Ovary (tissue), 3 donors: ENCODE results near the gene HCFC1R1.

Experiments used
- CTCF ChIP-seq, 3 donors: fragments of 450-650 bp in 2 of 3; fragments of 200-600 bp in 1 of 3; IDR thresholded peaks; one replicate each; pipeline versions ENCODE4 v1.5.1 to v1.8.0; 2016 to 2022; ENCODE audit warnings: antibody characterized with exemption in 3 of 3, mild to moderate bottlenecking in 1 of 3
- EP300 ChIP-seq: sonication (generic); formaldehyde crosslinking; IDR thresholded peaks from one replicate; pipeline ENCODE4 v1.6.1; 2017; ENCODE audit warnings: antibody characterized with exemption
- POLR2A ChIP-seq: fragments of 450-650 bp; IDR thresholded peaks from one replicate; pipeline ENCODE4 v1.6.1; 2017; ENCODE audit warnings: antibody characterized with exemption, mild to moderate bottlenecking, moderate library complexity
- donor health status: DM: no; HTN: no; CAD: no.

GRCh38 chr16:3028716-3029319 is 5.1 kb upstream of the HCFC1R1 start:
- TF ChIP-seq CTCF (IDR thresholded peaks at IDR 0.05) (no peak), EP300 (no peak), POLR2A (no peak)
